Brain microvascular endothelial cell (primary cell): ENCODE measurements around the gene TCF20.

Experiments
- DNase-seq: peaks from one replicate; pipeline ENCODE4 v3.0.0-alpha.2; 2020
- H3K27ac ChIP-seq: fragments of 250-450 bp; sonication (Bioruptor Pico); 2 replicates; pipeline ENCODE4 v1.5.1; 2020; ENCODE audit warnings: mild to moderate bottlenecking, moderate library complexity
- H3K27me3 ChIP-seq: fragments of 250-450 bp; sonication (Bioruptor Pico); replicated peaks from 2 replicates; pipeline ENCODE4 v1.5.1; 2020; ENCODE audit warnings: mild to moderate bottlenecking
- H3K36me3 ChIP-seq: fragments of 250-450 bp; sonication (Bioruptor Pico); replicated peaks from 2 replicates; pipeline ENCODE4 v1.5.1; 2020; ENCODE audit warnings: mild to moderate bottlenecking
- H3K4me3 ChIP-seq: 2 replicates; pipeline ENCODE4 v1.5.1; 2011; ENCODE audit warnings: low read depth, mild to moderate bottlenecking, control low read depth, low read length, moderate library complexity
- in situ Hi-C: cut with HindIII; loops from 2 replicates; pipeline ENCODE4 v1.10.0; 2017; ENCODE audit warnings: low sequenced_read_pairs, low pct_ligation_motif_present
- TF ChIP-seq, protein P1 (sequence below): IDR thresholded peaks from 2 replicates; pipeline ENCODE4 v1.5.1; 2011; ENCODE audit warnings: low read depth, mild to moderate bottlenecking, moderate library complexity, low read length, control low read depth, inconsistent platforms; ENCODE audit errors: missing control alignments

Gene TCF20

GRCh38 chr22:42275970-42276369 lies 5.5 kb upstream of the TCF20 start:
- TF ChIP-seq, protein P1, sequence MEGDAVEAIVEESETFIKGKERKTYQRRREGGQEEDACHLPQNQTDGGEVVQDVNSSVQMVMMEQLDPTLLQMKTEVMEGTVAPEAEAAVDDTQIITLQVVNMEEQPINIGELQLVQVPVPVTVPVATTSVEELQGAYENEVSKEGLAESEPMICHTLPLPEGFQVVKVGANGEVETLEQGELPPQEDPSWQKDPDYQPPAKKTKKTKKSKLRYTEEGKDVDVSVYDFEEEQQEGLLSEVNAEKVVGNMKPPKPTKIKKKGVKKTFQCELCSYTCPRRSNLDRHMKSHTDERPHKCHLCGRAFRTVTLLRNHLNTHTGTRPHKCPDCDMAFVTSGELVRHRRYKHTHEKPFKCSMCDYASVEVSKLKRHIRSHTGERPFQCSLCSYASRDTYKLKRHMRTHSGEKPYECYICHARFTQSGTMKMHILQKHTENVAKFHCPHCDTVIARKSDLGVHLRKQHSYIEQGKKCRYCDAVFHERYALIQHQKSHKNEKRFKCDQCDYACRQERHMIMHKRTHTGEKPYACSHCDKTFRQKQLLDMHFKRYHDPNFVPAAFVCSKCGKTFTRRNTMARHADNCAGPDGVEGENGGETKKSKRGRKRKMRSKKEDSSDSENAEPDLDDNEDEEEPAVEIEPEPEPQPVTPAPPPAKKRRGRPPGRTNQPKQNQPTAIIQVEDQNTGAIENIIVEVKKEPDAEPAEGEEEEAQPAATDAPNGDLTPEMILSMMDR: no peak
- Histone ChIP-seq H3K27me3 (peaks cover 2% of the 10 kb centered on the region), H3K4me3 (no peak overlapping the region), H3K36me3 (no peaks in the 10 kb centered on the region), H3K27ac (no peak overlapping the region)
- in situ Hi-C loops: no loop called here
- no peak for DNase-seq

- in situ Hi-C loops: no loop called here
- H3K27me3 ChIP-seq: no peaks in the 10 kb centered on the region
- no peak for DNase-seq
- H3K4me3 ChIP-seq: no peak overlapping the region
- TF ChIP-seq, protein P1: no peak
- no peak overlapping the region for H3K27ac ChIP-seq
- H3K36me3 ChIP-seq: no peaks in the 10 kb centered on the region
These were observed 4.7 kb upstream of the TCF20 start for GRCh38 chr22:42275176-42275575.

DNA sequence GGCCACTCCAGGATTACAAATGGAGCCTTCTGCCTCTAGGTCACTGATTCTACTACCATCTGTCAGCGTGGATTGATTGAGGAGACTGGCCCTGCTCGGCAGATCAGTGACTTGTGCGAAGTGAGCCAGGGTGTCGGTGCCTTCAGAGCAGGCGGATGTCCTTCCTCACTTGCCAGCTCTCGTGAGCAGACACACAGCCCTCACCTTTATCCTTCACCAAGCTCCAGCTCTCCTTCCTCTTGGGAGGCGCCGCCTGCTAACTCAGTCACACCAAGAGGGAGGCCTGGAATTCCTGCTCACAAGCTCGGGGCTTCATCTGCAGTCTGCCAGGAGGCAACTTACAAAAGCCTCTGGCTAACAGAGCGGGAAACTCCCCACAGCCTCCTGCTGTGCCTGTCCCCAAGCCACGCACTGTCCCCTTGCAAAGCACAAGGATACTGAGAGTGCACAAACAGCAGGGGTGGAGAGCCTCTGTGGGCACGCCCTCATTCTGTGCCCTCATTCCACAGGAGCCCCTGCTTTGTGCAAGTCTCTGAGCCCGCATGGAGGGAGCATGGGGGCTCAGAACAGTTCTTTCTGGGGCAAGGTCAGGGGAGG lies 3.5 kb upstream of the TCF20 start:
- in situ Hi-C loops: no loop called here
- DNase-seq: no peak
- Histone ChIP-seq H3K27me3 (no peaks in the 10 kb centered on the region), H3K36me3 (no peaks in the 10 kb centered on the region), H3K27ac (no peak overlapping the region), H3K4me3 (no peak overlapping the region)
- TF ChIP-seq, protein P1: no peak

DNA sequence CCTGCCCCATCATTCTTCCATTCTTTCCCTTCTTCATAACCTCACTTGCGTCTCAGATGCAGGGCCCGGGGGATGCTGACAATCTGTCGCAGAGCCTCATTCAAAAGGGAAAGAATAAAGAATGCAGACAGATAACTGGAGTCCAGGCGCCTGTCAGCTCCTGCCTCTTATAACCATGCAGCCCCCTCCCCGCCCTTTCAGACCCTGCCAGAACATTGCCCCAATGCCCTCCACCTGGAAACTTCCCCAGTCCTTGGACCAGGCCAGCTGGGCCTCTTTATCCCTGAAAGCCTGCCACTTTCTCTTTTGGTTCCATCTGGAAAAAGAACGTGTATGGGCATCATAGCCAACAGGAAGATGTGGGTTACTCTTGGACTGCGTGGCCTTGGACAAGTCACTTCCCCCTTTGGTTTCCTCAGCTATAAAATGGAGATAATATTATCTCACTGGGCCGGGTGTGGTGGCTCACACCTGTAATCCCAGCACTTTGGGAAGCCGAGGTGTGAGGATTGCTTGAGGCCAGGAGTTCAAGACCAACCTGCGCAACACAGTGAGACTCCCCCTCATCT lies 2.1 kb upstream of the TCF20 start:
- DNase-seq: no peak
- no peak overlapping the region for H3K27ac ChIP-seq
- TF ChIP-seq, protein P1: no peak
- in situ Hi-C loops: no loop called here
- H3K4me3 ChIP-seq: no peak overlapping the region
- no peaks in the 10 kb centered on the region for H3K27me3 ChIP-seq
- no peaks in the 10 kb centered on the region for H3K36me3 ChIP-seq

DNA sequence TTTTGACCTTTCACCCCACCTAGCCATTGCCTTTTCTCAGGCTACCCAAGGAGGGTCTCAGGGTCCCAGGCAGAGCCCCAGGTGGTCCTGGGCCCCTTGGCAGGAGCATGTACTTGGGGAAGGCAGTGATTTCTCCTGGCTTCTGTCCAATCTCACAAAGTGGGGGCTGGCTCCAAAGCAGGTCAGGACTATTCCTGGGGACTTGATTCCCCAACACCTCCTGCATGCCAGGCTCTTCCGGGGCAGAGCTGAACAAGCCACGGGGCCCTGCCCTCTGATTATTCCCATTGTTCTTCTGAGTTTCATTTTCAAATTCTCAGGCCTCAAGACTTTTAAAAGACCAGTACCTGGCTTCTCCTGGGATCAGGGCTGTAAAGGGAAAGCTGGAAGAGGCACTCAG lies 1.5 kb upstream of the TCF20 start:
- in situ Hi-C loops: no loop called here
- H3K36me3 ChIP-seq: no peaks in the 10 kb centered on the region
- H3K27ac ChIP-seq: no peak overlapping the region
- no peak overlapping the region for H3K4me3 ChIP-seq
- TF ChIP-seq, protein P1: no peak
- no peak for DNase-seq
- no peaks in the 10 kb centered on the region for H3K27me3 ChIP-seq
